Neural progenitor cell (in vitro differentiated cells): ENCODE results near the gene ZSWIM4. TPM values are rescaled to one million over a fixed set of nuclear protein-coding genes. Genes with fewer than 3 reads are reported as not detected.

Source experiments
- DNase-seq: peaks from one replicate; pipeline ENCODE4 v3.0.0-alpha.2; 2016; ENCODE audit warnings: low spot score
- H2AFZ ChIP-seq: fragments of 200-600 bp; sonication (generic); replicated peaks from 2 replicates; pipeline ENCODE4 v1.6.1; 2016; ENCODE audit warnings: antibody characterized with exemption
- H3F3A ChIP-seq: fragments of 200-600 bp; sonication (generic); 2 replicates; pipeline ENCODE4 v1.6.1; 2016; ENCODE audit warnings: antibody characterized with exemption, low read depth
- H3K27ac ChIP-seq: fragments of 200-600 bp; sonication (generic); 2 replicates; pipeline ENCODE4 v1.5.1; 2016; ENCODE audit warnings: mild to moderate bottlenecking
- H3K27me3 ChIP-seq: fragments of 200-600 bp; sonication (generic); 2 replicates; pipeline ENCODE4 v1.6.1; 2016; ENCODE audit warnings: mild to moderate bottlenecking, moderate library complexity
- H3K36me3 ChIP-seq: fragments of 200-600 bp; sonication (generic); 2 replicates; pipeline ENCODE4 v1.5.1; 2016
- H3K4me1 ChIP-seq: fragments of 200-600 bp; sonication (generic); 2 replicates; pipeline ENCODE4 v1.6.1; 2016; ENCODE audit warnings: mixed run types
- H3K4me2 ChIP-seq: fragments of 200-600 bp; sonication (generic); 2 replicates; pipeline ENCODE4 v1.6.1; 2016
- H3K4me3 ChIP-seq: fragments of 200-600 bp; sonication (generic); 2 replicates; pipeline ENCODE4 v1.5.1; 2016
- H3K79me2 ChIP-seq: fragments of 200-600 bp; sonication (generic); 2 replicates; pipeline ENCODE4 v1.6.1; 2016; ENCODE audit warnings: low read depth
- H3K9ac ChIP-seq: fragments of 200-600 bp; sonication (generic); 2 replicates; pipeline ENCODE4 v1.6.1; 2016
- H3K9me3 ChIP-seq: fragments of 200-600 bp; sonication (generic); 2 replicates; pipeline ENCODE4 v1.5.1; 2016; ENCODE audit warnings: low read depth
- H4K20me1 ChIP-seq: fragments of 200-600 bp; sonication (generic); 2 replicates; pipeline ENCODE4 v1.6.1; 2016; ENCODE audit warnings: low read depth
- H3K27ac Mint-ChIP-seq: 3 replicates; pipeline ENCODE4 v1.8.0; 2021; ENCODE audit warnings: mixed read lengths
- H3K27me3 Mint-ChIP-seq: 2 replicates; pipeline ENCODE4 v1.8.0; 2022; ENCODE audit warnings: low read depth, mild to moderate bottlenecking, inconsistent platforms, moderate library complexity, mixed read lengths; ENCODE audit not compliant: insufficient read depth
- H3K36me3 Mint-ChIP-seq: 3 replicates; pipeline ENCODE4 v1.8.0; 2021; ENCODE audit warnings: mixed read lengths
- H3K4me1 Mint-ChIP-seq: 3 replicates; pipeline ENCODE4 v1.8.0; 2021; ENCODE audit warnings: mixed read lengths
- H3K4me3 Mint-ChIP-seq: 3 replicates; pipeline ENCODE4 v1.8.0; 2021; ENCODE audit warnings: mild to moderate bottlenecking, moderate library complexity, mixed read lengths
- H3K9me3 Mint-ChIP-seq: 3 replicates; pipeline ENCODE4 v1.8.0; 2020; ENCODE audit warnings: mixed read lengths
- CTCF ChIP-seq: fragments of 200-600 bp; sonication (generic); IDR thresholded peaks from 2 replicates; pipeline ENCODE4 v1.5.1; 2017; ENCODE audit warnings: antibody characterized with exemption, mild to moderate bottlenecking
- EZH2 ChIP-seq: fragments of 200-600 bp; sonication (generic); IDR thresholded peaks from 2 replicates; pipeline ENCODE4 v1.6.1; 2017; ENCODE audit warnings: antibody characterized with exemption, mild to moderate bottlenecking, moderate library complexity
- EZH2phosphoT487 ChIP-seq: fragments of 200-600 bp; sonication (generic); IDR thresholded peaks from 2 replicates; pipeline ENCODE4 v1.6.1; 2017; ENCODE audit warnings: antibody characterized with exemption
- total RNA-seq: library from RNA; depleted of rRNA; stranded (reverse); fragments of >200 nt; gene quantifications from 2 replicates; pipeline ENCODE4 v1.2.3, GENCODE V29; 2015; ENCODE audit warnings: low replicate concordance

The ZSWIM4 gene
- total RNA-seq, 1 donor from 2014 or later = 6.7 TPM

GRCh38 chr19:13758795-13759194 lies 36.4 kb upstream of the ZSWIM4 start:
- Histone ChIP-seq H3K36me3 (no peaks in the 10 kb centered on the region), H3K4me3 (no peak overlapping the region), H3K27me3 (no peaks in the 10 kb centered on the region), H3K4me2 (no peak overlapping the region), H3K27ac (no peak overlapping the region), H3K4me1 (no peaks in the 10 kb centered on the region), H3K9me3 (no peaks in the 10 kb centered on the region), H2AFZ (no peak overlapping the region), H3F3A (no peaks in the 10 kb centered on the region), H3K79me2 (no peaks in the 10 kb centered on the region), H3K9ac (no peak overlapping the region), H4K20me1 (no peaks in the 10 kb centered on the region)
- H3K27ac Mint-ChIP-seq = no peak overlapping the region
- TF ChIP-seq CTCF (no peak), EZH2 (no peak), EZH2phosphoT487 (no peak)
- H3K4me1 Mint-ChIP-seq = peaks cover under 1% of the 10 kb centered on the region
- H3K9me3 Mint-ChIP-seq = peaks cover under 1% of the 10 kb centered on the region
- H3K4me3 Mint-ChIP-seq = no peak overlapping the region
- no peaks in the 10 kb centered on the region for H3K27me3 Mint-ChIP-seq
- H3K36me3 Mint-ChIP-seq = peaks cover 22% of the 10 kb centered on the region
- DNase-seq = no peak

GRCh38 chr19:13761423-13761822 lies 33.8 kb upstream of the ZSWIM4 start:
- H3K27me3 ChIP-seq = peaks cover 14% of the 10 kb centered on the region
- H3K36me3 ChIP-seq = no peaks in the 10 kb centered on the region
- no peak overlapping the region for H3K27ac ChIP-seq
- H3K9me3 ChIP-seq = no peaks in the 10 kb centered on the region
- H3K36me3 Mint-ChIP-seq = peaks cover 17% of the 10 kb centered on the region
- H3K27me3 Mint-ChIP-seq = peaks cover 5% of the 10 kb centered on the region
- no peak overlapping the region for H3K4me3 Mint-ChIP-seq
- H3K9ac ChIP-seq = no peak overlapping the region
- no peak overlapping the region for H3K27ac Mint-ChIP-seq
- H3K4me1 Mint-ChIP-seq = peaks cover 8% of the 10 kb centered on the region
- H3K4me1 ChIP-seq = no peaks in the 10 kb centered on the region
- no peak for TF ChIP-seq CTCF
- TF ChIP-seq EZH2 = no peak
- no peak for TF ChIP-seq EZH2phosphoT487
- H3K79me2 ChIP-seq = no peaks in the 10 kb centered on the region
- H3F3A ChIP-seq = peaks cover 9% of the 10 kb centered on the region
- peaks cover 7% of the 10 kb centered on the region for H4K20me1 ChIP-seq
- DNase-seq = no peak
- peaks cover 2% of the 10 kb centered on the region for H3K9me3 Mint-ChIP-seq
- H3K4me2 ChIP-seq = no peak overlapping the region
- no peak overlapping the region for H3K4me3 ChIP-seq
- no peak overlapping the region for H2AFZ ChIP-seq

- no peak for TF ChIP-seq CTCF
- TF ChIP-seq EZH2 = no peak
- TF ChIP-seq EZH2phosphoT487 = no peak
- Mint-ChIP-seq H3K4me3 (no peak overlapping the region), H3K36me3 (peaks cover 13% of the 10 kb centered on the region), H3K27ac (no peak overlapping the region), H3K27me3 (peaks cover 5% of the 10 kb centered on the region), H3K9me3 (peaks cover 2% of the 10 kb centered on the region), H3K4me1 (peaks cover 8% of the 10 kb centered on the region)
- Histone ChIP-seq H3K79me2 (no peaks in the 10 kb centered on the region), H3K27me3 (peaks cover 14% of the 10 kb centered on the region), H4K20me1 (peaks cover 7% of the 10 kb centered on the region), H3F3A (peaks cover 9% of the 10 kb centered on the region), H2AFZ (no peak overlapping the region), H3K36me3 (no peaks in the 10 kb centered on the region), H3K4me3 (no peak overlapping the region), H3K4me1 (no peaks in the 10 kb centered on the region), H3K9ac (no peak overlapping the region), H3K4me2 (no peak overlapping the region), H3K9me3 (no peaks in the 10 kb centered on the region), H3K27ac (no peak overlapping the region)
- DNase-seq = no peak
These were observed 32.5 kb upstream of the ZSWIM4 start for GRCh38 chr19:13762635-13763235.
